SK-N-SH (cell line): ENCODE measurements around the gene LIPA.

Experiments used
- GATA2 ChIP-seq: sonication (generic); formaldehyde crosslinking; IDR thresholded peaks from 2 replicates; pipeline ENCODE4 v1.5.0; 2020; ENCODE audit warnings: mild to moderate bottlenecking, missing genetic modification reagents
- MAX ChIP-seq: IDR thresholded peaks from 2 replicates; pipeline ENCODE4 v1.4.0; 2012; ENCODE audit warnings: low read depth
- MXI1 ChIP-seq: IDR thresholded peaks from 2 replicates; pipeline ENCODE4 v1.6.1; 2012; ENCODE audit warnings: mild to moderate bottlenecking, low read depth, low read length, improper control_type of control experiment
- POLR2AphosphoS5 ChIP-seq: IDR thresholded peaks from 2 replicates; pipeline ENCODE4 v1.6.1; 2012; ENCODE audit warnings: low read depth, low read length
- RCOR1 ChIP-seq: fragments of 150-350 bp; IDR thresholded peaks from 2 replicates; pipeline ENCODE4 v1.6.1; 2017; ENCODE audit warnings: antibody characterized with exemption, low read length
- REST ChIP-seq: IDR thresholded peaks from 2 replicates; pipeline ENCODE4 v1.6.1; 2012; ENCODE audit warnings: mild to moderate bottlenecking, low read depth, low read length, moderate library complexity
- SMC3 ChIP-seq: IDR thresholded peaks from 2 replicates; pipeline ENCODE4 v1.6.1; 2012; ENCODE audit warnings: low read depth, low read length, improper control_type of control experiment
- TAF1 ChIP-seq: IDR thresholded peaks from 2 replicates; pipeline ENCODE4 v1.6.1; 2012; ENCODE audit warnings: low read depth, mild to moderate bottlenecking, low read length, moderate library complexity, borderline replicate concordance
- TCF12 ChIP-seq: IDR thresholded peaks from 2 replicates; pipeline ENCODE4 v1.4.0; 2012
- USF2 ChIP-seq: fragments of 150-350 bp; IDR thresholded peaks from 2 replicates; pipeline ENCODE4 v1.6.1; 2017; ENCODE audit warnings: antibody characterized with exemption, low read length, low read depth, borderline replicate concordance
- TF ChIP-seq, protein P1 (sequence below): fragments of 200-600 bp; sonication (generic); IDR thresholded peaks from 2 replicates; pipeline ENCODE4 v1.6.1; 2017; ENCODE audit warnings: antibody characterized with exemption, mild to moderate bottlenecking, moderate library complexity

DNA sequence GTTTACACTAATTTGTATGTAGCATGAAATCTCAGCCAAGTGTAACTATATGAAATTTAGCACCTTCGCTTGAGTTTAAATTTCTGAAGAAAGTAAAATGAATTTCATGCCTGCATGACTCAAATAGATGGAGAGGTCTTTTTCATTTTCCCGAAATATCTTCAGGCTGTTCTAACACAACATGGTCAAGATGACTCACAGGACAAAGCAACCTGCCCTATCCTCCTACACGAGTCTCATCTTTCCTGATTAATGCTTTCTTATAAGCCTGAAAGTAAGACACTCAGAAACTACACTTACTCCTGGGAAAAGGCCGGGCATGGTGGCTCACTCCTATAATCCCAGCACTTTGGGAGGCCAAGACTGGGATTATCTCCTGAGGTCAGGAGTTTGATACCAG lies 85.7 kb downstream of the LIPA start:
- TF ChIP-seq, protein P1, sequence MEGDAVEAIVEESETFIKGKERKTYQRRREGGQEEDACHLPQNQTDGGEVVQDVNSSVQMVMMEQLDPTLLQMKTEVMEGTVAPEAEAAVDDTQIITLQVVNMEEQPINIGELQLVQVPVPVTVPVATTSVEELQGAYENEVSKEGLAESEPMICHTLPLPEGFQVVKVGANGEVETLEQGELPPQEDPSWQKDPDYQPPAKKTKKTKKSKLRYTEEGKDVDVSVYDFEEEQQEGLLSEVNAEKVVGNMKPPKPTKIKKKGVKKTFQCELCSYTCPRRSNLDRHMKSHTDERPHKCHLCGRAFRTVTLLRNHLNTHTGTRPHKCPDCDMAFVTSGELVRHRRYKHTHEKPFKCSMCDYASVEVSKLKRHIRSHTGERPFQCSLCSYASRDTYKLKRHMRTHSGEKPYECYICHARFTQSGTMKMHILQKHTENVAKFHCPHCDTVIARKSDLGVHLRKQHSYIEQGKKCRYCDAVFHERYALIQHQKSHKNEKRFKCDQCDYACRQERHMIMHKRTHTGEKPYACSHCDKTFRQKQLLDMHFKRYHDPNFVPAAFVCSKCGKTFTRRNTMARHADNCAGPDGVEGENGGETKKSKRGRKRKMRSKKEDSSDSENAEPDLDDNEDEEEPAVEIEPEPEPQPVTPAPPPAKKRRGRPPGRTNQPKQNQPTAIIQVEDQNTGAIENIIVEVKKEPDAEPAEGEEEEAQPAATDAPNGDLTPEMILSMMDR, result no peak
- no peak for TF ChIP-seq RCOR1
- TF ChIP-seq REST, result no peak
- no peak for TF ChIP-seq MAX
- TF ChIP-seq TAF1, result no peak
- TF ChIP-seq SMC3, result no peak
- TF ChIP-seq USF2, result no peak
- TF ChIP-seq MXI1, result no peak
- TF ChIP-seq POLR2AphosphoS5, result no peak
- no peak for TF ChIP-seq TCF12
- TF ChIP-seq GATA2, result no peak
